GM12872 (cell line): ENCODE data around the gene CTPS2.

Experiments used
- TF ChIP-seq, protein P1 (sequence below): IDR thresholded peaks from 3 replicates; pipeline ENCODE4 v1.5.1; 2011; ENCODE audit warnings: low read depth, mild to moderate bottlenecking, low read length, moderate library complexity; ENCODE audit not compliant: insufficient read depth

CTPS2 gene

DNA sequence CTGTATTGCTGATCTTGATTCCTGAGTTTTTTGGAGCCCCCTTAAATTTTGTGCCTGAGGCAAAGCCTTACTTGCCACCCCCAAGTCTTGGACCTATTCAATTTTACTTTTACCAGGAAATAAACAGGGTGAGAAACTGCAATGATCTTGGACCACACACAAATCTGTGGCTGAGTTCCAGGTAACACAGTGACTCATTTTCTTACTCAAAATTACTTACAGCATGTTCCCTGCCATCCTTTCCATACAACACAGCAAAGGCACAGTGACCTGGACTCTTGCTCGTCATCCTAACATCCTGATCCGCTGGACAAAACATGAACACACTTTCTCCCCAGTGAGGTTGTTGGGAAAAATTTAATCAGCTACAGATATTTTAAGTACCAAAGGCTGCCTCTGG lies 123.3 kb downstream of the CTPS2 start:
- TF ChIP-seq, protein P1, sequence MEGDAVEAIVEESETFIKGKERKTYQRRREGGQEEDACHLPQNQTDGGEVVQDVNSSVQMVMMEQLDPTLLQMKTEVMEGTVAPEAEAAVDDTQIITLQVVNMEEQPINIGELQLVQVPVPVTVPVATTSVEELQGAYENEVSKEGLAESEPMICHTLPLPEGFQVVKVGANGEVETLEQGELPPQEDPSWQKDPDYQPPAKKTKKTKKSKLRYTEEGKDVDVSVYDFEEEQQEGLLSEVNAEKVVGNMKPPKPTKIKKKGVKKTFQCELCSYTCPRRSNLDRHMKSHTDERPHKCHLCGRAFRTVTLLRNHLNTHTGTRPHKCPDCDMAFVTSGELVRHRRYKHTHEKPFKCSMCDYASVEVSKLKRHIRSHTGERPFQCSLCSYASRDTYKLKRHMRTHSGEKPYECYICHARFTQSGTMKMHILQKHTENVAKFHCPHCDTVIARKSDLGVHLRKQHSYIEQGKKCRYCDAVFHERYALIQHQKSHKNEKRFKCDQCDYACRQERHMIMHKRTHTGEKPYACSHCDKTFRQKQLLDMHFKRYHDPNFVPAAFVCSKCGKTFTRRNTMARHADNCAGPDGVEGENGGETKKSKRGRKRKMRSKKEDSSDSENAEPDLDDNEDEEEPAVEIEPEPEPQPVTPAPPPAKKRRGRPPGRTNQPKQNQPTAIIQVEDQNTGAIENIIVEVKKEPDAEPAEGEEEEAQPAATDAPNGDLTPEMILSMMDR = no peak

DNA sequence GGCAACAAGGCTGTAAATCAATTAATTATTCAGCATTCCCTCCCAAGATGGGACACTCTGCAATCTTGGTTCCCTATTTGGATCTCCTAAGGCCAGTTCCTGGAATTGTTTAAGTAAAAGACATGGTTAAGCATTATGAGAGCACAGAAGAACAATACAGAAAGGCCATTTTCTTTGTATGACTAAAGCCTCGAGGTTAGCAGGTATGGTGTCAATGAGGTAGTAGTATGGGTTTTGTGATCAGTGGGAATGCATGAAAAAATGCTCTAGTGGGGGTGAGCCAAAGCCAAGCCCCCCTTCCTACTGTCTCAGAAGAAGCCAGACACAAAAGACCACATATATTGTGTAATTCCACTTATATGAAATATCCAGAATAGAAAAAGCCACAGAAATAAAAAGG lies 124.2 kb downstream of the CTPS2 start:
- TF ChIP-seq, protein P1 = no peak

DNA sequence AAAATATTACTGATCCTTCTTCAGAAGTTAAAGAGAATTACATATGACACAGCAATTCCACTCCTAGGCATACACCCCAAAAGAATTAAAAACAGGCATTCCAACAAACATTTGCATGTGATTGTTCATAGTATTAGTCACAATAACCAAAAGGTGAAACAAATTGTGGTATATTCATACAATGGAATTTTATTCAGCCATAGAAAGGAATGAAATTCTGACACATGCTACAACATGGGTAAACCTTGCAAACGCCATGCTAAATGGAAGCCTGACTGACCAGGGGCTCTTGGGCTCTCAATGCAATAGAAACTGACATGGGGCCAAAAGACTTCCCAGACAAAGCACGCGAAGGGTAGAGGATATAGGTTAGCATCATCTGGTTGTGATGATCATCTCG lies 124.6 kb downstream of the CTPS2 start:
- TF ChIP-seq, protein P1 = no peak

DNA sequence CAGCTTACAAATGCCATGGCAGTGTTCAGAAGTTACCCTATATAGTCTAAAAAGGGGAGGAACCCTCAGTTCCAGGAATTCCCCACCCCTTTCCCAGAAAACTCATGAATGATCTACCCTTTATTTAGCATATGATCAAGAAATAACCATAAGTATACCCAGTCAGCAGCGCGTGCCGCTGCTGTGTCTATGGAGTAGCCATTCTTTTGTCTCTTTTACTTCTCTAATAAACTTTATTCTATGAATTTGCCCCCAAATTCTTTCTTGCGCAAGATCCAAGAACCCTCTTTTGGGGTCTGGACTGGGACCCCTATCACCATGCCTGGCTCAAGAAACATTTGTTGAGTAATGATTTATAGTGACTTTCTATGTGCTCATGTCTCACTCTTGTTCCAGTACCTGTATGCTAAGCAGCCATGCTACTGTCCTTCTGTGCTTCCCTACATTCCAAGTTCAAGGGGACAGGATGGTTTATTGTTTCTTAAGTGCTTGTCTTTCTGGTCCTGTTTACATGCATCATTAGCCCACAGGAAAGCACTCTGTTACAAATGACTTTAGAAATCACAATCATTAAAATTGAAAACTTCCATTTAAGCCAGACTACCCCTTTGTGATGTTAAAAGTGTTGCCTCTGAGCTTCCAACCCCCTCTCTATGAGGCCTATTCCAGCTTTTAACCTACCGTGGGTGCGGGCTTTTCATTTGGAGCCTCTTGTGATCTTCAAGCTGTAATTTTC lies 125.9 kb downstream of the CTPS2 start:
- TF ChIP-seq, protein P1 = no peak

DNA sequence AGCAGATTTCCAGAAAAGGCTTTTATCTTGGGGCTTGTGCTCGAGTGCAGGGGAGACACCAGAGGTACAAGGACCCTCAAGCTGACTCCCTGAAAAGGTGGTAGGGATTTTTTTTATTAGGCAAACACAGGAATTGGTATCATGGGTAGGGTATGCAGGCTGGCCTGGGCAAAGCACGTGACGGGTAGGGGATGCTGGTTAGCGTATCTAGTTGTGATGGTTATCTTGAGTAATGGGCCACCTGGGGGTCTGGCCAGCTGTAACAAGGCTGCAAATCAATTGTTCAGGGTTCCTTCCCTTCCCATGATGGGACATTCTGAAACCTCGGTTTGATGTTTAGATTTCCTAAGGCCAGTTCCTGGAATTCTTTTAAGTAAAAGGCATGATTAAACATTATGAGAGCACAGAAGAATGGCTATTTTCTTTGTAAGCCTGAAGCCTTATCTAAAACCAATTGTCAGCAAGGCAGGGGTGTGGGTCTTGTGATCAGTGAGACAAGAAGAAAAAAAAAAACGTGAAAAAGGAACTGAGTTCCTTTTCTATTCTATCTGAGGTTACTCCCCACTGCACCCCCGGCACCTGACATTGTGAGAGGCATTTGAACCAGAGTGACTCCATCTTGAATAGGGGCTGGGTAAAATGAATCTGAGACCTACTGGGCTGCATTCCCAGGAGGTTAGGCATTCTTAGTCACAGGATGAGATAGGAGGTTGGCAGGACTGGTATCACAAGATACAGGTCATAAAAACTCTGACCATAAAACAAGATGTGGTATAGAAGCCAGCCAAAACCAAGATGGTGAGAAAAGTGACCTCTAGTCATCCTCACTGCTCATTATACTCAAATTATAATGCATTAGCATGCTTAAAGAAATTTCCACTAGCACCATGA lies 126.7 kb downstream of the CTPS2 start:
- TF ChIP-seq, protein P1 = no peak

DNA sequence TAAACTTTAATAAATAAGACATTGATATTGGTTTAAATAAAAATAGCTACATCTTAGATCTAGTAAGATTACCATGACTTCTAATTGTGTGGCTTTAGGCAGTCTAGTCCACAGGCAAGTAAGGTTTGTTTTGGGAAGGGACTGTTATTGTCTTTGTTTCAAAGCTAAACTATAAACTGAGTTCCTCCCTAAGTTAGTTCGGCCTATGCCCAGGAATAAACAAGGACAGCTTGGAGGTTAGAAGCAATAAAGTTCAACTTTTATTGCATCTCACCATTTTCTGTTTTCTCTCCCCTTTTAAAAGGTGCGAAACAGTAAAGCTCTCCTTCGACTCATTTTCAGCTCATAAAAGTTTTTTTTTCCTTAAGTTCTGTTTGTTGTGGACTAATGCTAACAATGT lies 133.0 kb downstream of the CTPS2 start:
- TF ChIP-seq, protein P1 = no peak

DNA sequence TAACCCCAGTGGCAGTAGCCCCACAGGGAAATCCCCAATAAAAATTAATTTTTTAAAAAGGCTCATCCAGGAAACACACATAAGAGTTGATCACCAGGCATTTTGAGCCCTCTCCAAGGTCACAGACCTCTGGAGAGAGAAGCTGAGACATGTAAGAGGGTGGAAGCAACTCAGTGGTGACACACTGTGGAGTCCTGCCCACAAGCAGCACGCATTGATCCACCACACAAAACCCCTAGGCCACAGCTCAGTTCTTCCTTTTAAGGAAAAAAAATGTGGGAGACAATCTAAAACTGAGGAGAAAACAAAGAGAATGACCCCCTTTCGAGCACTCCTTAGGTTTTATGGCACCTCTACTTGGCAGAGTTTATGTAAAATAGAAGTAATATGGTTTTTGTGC lies 134.3 kb downstream of the CTPS2 start:
- TF ChIP-seq, protein P1 = no peak
